ENCODE data around the gene CD22. TPM values are rescaled to one million over a fixed set of nuclear protein-coding genes. Genes with fewer than 3 reads are reported as not detected.

The CD22 gene
- total RNA-seq, 4 donors from 2014 or later = not detected

DNA sequence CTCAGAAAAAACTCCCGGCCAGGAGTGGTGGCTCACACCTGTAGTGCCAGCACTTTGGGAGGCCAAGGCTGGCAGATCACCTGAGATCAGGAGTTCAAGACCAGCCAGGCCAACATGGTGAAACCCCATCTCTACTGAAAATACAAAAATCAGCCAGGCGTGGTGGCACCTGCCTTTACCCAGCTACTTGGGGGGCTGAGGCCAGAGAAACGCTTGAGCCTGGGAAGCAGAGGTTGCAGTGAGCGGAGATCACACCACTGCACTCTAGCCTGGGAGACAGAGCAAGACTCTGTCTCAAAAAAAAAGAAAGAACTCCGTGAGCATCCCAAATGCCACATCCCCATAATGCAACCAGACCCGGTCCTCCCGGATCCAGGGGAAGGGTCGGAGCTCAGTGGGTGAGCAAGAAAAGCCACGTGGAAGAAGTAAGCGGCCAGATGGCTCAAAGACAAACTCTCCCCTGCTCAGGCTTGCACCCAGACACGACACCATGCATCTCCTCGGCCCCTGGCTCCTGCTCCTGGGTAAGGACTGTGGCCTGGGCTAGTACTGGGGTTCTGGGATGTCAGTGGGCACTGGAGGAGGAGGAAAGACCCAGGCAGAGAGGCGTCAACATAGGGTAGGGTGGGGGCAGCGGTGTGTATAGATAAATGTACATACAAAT is 2.7 kb downstream of the CD22 start:
- H3K4me1 ChIP-seq = no peaks in the 10 kb centered on the region
- TF ChIP-seq POLR2A (IDR thresholded peaks at IDR 0.05) (no peak), EP300 (IDR thresholded peaks at IDR 0.05) (no peak), POLR2AphosphoS5 (IDR thresholded peaks at IDR 0.05) (no peak)
- TF ChIP-seq, protein P1, sequence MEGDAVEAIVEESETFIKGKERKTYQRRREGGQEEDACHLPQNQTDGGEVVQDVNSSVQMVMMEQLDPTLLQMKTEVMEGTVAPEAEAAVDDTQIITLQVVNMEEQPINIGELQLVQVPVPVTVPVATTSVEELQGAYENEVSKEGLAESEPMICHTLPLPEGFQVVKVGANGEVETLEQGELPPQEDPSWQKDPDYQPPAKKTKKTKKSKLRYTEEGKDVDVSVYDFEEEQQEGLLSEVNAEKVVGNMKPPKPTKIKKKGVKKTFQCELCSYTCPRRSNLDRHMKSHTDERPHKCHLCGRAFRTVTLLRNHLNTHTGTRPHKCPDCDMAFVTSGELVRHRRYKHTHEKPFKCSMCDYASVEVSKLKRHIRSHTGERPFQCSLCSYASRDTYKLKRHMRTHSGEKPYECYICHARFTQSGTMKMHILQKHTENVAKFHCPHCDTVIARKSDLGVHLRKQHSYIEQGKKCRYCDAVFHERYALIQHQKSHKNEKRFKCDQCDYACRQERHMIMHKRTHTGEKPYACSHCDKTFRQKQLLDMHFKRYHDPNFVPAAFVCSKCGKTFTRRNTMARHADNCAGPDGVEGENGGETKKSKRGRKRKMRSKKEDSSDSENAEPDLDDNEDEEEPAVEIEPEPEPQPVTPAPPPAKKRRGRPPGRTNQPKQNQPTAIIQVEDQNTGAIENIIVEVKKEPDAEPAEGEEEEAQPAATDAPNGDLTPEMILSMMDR (IDR thresholded peaks at IDR 0.05) = no peak
- H3K27me3 ChIP-seq = peaks cover 22% of the 10 kb centered on the region
- H3K9me3 ChIP-seq = no peaks in the 10 kb centered on the region
- no peaks in the 10 kb centered on the region for H3K36me3 ChIP-seq
- 79% methylated on average over 14 of the region's 14 CpGs for WGBS
- no peak overlapping the region for H3K27ac ChIP-seq
- no peak for DNase-seq (ENCODE audit: low spot score in 2 of 2)
- H3K4me3 ChIP-seq = no peak overlapping the region

DNA sequence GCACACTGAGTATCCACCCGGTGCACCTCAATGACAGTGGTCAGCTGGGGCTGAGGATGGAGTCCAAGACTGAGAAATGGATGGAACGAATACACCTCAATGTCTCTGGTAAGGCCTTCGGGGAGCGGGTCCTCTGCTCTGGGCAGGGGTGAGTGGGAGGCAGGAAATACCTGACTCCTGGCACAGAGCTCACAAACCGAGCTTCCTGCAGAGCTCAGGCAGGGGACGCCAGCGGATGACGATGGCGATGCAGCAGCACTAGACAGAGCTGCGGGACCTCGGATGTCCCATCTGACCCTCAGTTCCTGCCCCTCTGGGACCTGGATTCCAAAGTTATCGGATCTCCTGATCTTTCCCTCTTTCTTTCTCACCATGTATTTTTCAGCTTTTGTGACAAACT is 3.8 kb downstream of the CD22 start:
- Histone ChIP-seq H3K27me3 (peaks cover 25% of the 10 kb centered on the region), H3K9me3 (no peaks in the 10 kb centered on the region), H3K4me1 (no peaks in the 10 kb centered on the region), H3K27ac (no peak overlapping the region), H3K4me3 (no peak overlapping the region), H3K36me3 (no peaks in the 10 kb centered on the region)
- 69% methylated on average over 12 of the region's 12 CpGs for WGBS
- TF ChIP-seq, protein P1 (IDR thresholded peaks at IDR 0.05) = no peak
- TF ChIP-seq POLR2A (IDR thresholded peaks at IDR 0.05) (no peak), EP300 (IDR thresholded peaks at IDR 0.05) (no peak), POLR2AphosphoS5 (IDR thresholded peaks at IDR 0.05) (no peak)
- DNase-seq (ENCODE audit: low spot score in 2 of 2) = no peak

DNA sequence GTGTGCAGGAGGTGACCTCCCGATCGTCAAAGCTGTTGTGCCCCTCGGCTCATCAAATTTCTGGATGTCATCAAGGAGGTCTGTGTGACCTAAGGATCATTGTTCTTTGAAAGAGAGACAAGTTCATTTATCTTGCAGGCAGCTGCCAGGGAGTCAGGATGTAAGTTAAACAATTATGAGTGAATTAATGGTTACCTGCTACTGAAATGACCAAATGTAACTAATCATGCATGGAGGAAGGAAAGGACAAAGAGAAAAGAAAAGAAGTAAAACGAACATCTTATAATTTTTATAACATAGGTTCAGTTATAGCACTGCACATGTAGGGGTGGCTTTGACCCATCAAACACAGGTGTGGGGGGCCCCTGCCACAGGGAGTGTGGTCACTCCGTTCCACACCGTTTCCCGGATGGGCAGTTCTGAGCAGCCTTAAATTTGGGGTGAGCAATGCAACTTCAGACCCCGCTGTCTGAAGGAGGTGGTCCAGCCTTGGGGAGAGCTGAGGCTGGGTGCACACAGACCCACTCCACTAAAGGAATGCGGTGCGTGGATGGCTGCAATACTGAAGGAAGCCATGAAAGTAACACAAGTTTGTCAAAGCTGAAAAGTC is 5.3 kb downstream of the CD22 start:
- no peak for DNase-seq (ENCODE audit: low spot score in 2 of 2)
- TF ChIP-seq POLR2AphosphoS5 (IDR thresholded peaks at IDR 0.05) (no peak), POLR2A (IDR thresholded peaks at IDR 0.05) (no peak), EP300 (IDR thresholded peaks at IDR 0.05) (no peak)
- TF ChIP-seq, protein P1 (IDR thresholded peaks at IDR 0.05) = no peak

GRCh38 chr19:35336166-35336955 is 7.4 kb downstream of the CD22 start:
- TF ChIP-seq POLR2AphosphoS5 (IDR thresholded peaks at IDR 0.05) (no peak), POLR2A (IDR thresholded peaks at IDR 0.05) (no peak), EP300 (IDR thresholded peaks at IDR 0.05) (no peak)
- TF ChIP-seq, protein P1 (IDR thresholded peaks at IDR 0.05) = no peak
- DNase-seq (ENCODE audit: low spot score in 2 of 2) = no peak
- Histone ChIP-seq H3K4me1 (no peaks in the 10 kb centered on the region), H3K9me3 (no peaks in the 10 kb centered on the region), H3K36me3 (no peaks in the 10 kb centered on the region), H3K27ac (no peak overlapping the region), H3K4me3 (no peak overlapping the region), H3K27me3 (peaks cover 12% of the 10 kb centered on the region)
- WGBS = 92% methylated on average over 21 of the region's 21 CpGs

More for the DNA sequence above, 5.3 kb downstream of the CD22 start:
- no peaks in the 10 kb centered on the region for H3K9me3 ChIP-seq
- no peak overlapping the region for H3K4me3 ChIP-seq
- H3K27ac ChIP-seq = no peak overlapping the region
- no peaks in the 10 kb centered on the region for H3K4me1 ChIP-seq
- H3K36me3 ChIP-seq = no peaks in the 10 kb centered on the region
- H3K27me3 ChIP-seq = peaks cover 25% of the 10 kb centered on the region
- WGBS = 89% methylated on average over 10 of the region's 10 CpGs

All from suprapubic skin (tissue), 4 donors.